Activated CD4-positive, alpha-beta T cell treated with anti-CD3 and anti-CD28 coated beads for 1 hour (primary cell): ENCODE data around the gene CHMP1B.

Source experiments
- DNase-seq: peaks from one replicate; pipeline ENCODE4 v3.0.0-alpha.2; 2020

Gene CHMP1B

GRCh38 chr18:11851146-11851805 is at the start of gene CHMP1B:
Gene CHMP1B (plus strand): TSS chr18:11851413. CDS start chr18:11851512, 99 bp downstream.
- peak; percentile 94 for DNase-seq

- DNase-seq: no peak
These were observed 49.6 kb upstream of the CHMP1B start for GRCh38 chr18:11801573-11801972.

GRCh38 chr18:11802158-11802557 is 49.1 kb upstream of the CHMP1B start:
- DNase-seq: no peak

GRCh38 chr18:11802586-11802985 is 48.6 kb upstream of the CHMP1B start:
- no peak for DNase-seq

GRCh38 chr18:11807233-11807632 is 44.0 kb upstream of the CHMP1B start:
- no peak for DNase-seq

GRCh38 chr18:11808001-11808855 is 43.0 kb upstream of the CHMP1B start:
- no peak for DNase-seq

GRCh38 chr18:11809895-11810294 is 41.3 kb upstream of the CHMP1B start:
- DNase-seq: no peak

- DNase-seq: no peak
These were observed 40.8 kb upstream of the CHMP1B start for GRCh38 chr18:11810379-11810778.

GRCh38 chr18:11811009-11811408 is 40.2 kb upstream of the CHMP1B start:
- no peak for DNase-seq

- no peak for DNase-seq
These were observed 34.0 kb upstream of the CHMP1B start for GRCh38 chr18:11817229-11817628.

- DNase-seq: no peak
These were observed 32.6 kb upstream of the CHMP1B start for GRCh38 chr18:11818486-11819203.

- no peak for DNase-seq
These were observed 31.3 kb upstream of the CHMP1B start for GRCh38 chr18:11819938-11820337.

GRCh38 chr18:11820697-11821096 is 30.5 kb upstream of the CHMP1B start:
- DNase-seq: no peak

- no peak for DNase-seq
These were observed 30.0 kb upstream of the CHMP1B start for GRCh38 chr18:11821208-11821607.

- no peak for DNase-seq
These were observed 29.5 kb upstream of the CHMP1B start for GRCh38 chr18:11821643-11822237.

GRCh38 chr18:11823545-11823944 is 27.7 kb upstream of the CHMP1B start:
- DNase-seq: no peak

GRCh38 chr18:11826836-11827235 is 24.4 kb upstream of the CHMP1B start:
- no peak for DNase-seq

GRCh38 chr18:11828786-11829432 is 22.3 kb upstream of the CHMP1B start:
- no peak for DNase-seq

- no peak for DNase-seq
These were observed 20.6 kb upstream of the CHMP1B start for GRCh38 chr18:11830585-11830984.

GRCh38 chr18:11831921-11832320 is 19.3 kb upstream of the CHMP1B start:
- DNase-seq: no peak

- DNase-seq: no peak
These were observed 16.4 kb upstream of the CHMP1B start for GRCh38 chr18:11834772-11835171.

- no peak for DNase-seq
These were observed 11.7 kb upstream of the CHMP1B start for GRCh38 chr18:11839556-11839955.

GRCh38 chr18:11840493-11840892 is 10.7 kb upstream of the CHMP1B start:
- DNase-seq: no peak
